CD4-positive, alpha-beta T cell treated with Interferon gamma for 1 hour (primary cell): Measurements from ENCODE around the gene BTBD16.
A peak's percentile ranks its signal among the peaks of the same experiment; 100 is the strongest.

ENCODE experiments used
- DNase-seq: peaks from one replicate; pipeline ENCODE4 v3.0.0-alpha.2; 2020

Gene BTBD16

DNA sequence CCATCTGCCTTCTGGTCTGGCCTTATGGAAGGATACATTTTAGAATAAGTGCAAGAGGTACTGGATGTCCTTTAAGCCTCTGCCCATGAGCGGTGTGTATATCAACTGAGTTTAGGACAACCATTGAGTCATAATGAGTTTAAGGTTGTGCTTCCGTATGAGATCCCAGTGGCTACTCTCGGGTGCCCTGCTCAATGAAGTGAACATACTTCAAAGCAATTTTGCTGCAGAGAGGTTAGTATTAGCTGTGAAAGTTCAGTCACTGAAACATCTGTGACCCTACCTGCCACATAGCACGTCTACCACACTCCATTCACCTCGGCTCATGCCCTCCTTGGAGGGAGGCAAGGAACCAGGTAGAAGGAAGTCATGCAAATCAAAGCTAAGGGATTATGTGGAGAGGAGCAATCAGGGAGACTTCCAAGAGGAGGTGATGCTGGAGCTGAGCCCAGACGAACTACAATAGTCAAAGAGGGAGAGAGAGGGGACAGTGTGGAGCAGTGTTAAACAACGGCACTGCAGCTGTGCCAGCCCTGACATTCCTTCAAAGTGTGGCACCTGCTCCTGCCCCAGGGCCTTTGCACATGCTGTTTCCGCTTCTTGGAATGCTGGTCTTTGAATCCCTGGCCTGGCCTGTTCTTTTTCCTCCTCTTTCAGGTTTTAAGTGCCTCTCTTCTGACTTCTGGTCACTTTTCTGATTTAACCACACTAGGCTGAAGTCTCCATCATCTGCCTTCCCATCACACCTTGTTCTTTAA is 25.4 kb downstream of the BTBD16 start:
- no peak for DNase-seq

DNA sequence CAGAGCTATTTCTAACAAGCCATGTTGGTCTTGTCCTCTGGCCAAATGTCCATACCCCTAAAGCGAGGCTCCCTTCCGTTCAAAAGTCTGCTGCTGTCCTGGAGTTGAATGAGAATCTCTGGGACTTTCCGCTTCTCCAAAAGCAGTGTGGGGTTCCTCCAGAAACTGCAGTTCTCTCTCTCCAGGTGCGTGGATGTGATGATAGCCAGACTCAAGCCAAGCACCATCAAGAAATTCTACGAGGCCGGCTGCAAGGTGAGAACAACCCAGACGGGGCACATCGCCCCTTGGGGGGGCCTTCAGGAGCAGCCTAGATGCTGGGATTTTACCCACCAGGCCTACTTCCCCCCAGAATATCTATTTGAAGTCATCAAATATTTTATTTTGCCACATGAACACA is 26.5 kb downstream of the BTBD16 start:
- DNase-seq: no peak

DNA sequence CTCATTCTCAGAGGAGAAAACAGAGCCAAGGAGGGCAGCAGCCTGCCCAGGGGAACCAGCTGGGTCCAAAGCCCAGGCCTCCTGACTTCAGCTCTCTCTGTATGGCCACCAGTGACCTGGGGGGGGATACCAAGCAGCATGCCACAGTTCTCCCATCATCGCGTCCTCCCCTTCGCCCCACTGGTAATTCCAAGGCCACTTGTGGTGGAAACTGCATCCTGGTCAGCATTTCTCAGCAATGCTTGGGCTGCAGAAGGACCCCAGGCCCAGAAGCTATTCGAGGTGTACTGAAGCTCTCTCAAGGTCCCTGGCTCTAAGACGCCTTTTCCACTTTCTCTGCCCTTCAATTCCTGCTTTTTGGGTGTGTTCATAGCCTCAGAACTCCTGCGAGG is 27.1 kb downstream of the BTBD16 start:
- DNase-seq: no peak

DNA sequence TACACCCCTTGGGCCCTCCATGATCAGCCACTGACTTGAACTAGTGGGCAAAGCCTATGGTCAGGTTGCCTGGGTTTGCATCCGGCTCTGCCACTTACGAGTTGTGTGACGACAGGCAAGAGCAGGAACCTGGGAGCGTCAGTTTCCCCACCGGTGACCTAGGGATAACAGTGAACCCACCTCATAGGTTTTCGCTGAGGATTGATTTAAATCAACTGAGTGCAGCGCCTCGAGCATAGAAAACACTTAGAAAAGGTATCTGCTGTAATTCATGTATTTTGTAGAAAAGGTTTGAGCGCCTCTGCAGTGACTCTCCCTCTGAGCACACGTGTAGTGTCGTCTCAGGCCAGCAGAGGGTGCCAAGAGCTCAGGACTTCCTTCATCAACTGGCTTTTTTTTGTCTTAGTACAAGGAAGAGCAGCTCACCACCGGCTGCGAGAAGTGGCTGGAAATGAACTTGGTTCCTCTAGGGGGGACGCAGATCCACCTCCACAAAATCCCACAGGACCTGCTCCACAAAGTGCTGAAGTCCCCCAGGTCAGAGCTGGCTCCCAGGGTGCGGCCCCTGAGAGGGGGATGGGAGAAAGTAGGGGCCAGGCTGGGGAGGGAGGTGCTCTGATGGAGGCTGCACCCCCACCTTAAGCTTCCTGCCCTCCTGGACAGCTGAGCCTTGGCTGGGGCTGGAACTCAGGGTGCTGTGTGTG is 27.7 kb downstream of the BTBD16 start:
- DNase-seq: peak; percentile 46

DNA sequence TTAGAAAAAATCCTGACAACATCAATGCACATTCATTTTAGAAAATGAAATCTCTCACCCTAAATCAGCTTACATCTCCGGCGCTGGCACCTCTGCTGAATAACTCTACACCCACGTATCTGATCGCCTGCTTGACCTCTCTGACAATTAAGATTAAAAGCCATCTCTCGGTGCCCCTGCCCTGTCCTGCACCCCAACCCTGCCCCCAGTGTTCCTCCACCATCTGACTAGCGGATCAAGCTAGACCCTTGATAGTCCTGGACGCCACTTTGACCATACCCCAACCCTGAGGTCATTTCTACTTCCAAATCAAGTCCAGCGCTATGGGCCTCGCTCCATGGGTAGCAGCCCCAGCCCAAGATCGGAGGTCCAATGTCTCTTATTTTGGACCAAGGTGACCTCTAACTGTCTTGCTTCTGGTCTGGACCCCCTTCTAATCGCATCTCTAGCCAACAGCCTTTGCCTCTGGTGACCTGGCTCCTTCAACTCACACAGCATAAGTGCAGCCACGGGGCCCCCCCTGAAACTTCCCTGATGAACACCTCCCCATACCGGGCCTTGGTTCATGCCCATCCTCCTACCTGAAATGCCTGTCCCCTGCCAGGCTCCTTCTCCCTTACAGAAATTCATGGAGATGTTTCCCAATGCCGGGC is 28.5 kb downstream of the BTBD16 start:
- DNase-seq: no peak

DNA sequence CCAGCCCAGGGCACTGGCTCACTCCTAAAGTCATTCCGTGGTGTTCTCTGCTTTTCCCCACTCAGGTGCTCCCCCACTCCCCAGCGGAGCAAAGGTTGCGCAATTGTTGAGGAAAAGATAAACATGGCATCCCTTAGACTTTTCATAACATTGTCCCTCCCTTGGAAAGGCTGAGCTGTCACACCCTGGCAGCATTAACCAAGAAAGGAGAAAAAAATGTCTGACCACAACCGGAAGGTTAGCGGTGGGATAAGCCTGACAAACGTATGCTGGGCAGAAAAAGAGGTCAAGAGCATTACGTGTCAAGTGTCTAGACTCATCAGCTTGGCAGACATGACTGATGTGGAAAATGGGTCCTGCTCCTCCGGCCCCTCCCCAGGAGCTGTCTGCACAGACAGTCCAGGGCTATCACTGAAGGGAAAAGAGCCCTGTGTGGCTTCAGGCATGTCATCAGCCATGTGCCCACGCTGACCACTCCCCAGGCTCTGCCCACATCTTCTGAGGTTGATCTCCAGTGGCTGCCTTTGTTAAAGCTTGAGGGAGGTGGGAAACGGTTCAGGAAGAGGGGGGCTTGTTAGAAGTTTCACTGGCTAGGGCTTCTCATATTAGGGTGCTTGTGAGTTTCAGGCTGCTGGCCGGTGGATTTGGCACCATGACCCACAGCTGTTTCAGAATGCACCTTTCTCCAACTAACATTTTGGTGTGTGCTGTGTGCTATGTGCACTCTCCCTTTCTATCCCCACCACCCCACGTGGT is 30.1 kb downstream of the BTBD16 start:
- no peak for DNase-seq

DNA sequence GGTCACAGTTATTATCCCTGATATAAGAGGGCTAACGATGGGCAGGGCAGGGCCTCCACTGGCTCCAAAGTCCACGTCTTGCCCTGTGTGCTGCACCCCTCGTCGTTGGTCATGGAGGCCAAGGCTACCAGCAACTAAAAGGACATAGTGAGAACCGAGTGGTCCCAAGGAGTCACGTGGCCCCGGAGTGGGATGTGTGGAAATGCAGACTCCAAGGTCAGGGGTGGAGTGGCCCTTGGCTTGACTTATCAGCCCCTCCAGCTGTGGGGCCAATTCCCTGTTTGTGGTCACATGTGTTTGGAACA is 30.7 kb downstream of the BTBD16 start:
- no peak for DNase-seq

DNA sequence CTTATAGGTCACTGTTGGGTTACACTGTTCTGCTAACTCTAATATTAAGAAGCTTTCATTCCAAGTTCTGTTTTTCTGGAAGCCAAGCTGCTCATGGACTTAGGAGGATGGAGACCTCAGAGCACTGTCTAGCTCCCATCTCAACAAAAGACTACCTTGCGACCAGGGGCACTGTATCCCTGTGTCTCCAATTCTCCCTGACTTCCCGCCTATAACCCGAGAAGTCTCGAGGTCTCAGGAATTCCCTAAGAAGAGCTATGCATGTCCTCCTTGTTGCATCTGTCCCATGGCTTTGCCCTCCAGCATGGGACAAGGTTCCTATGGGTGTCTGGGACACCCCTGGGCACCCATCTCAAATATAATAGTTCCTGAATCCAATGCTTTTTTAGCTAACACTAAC is 31.2 kb downstream of the BTBD16 start:
- no peak for DNase-seq

DNA sequence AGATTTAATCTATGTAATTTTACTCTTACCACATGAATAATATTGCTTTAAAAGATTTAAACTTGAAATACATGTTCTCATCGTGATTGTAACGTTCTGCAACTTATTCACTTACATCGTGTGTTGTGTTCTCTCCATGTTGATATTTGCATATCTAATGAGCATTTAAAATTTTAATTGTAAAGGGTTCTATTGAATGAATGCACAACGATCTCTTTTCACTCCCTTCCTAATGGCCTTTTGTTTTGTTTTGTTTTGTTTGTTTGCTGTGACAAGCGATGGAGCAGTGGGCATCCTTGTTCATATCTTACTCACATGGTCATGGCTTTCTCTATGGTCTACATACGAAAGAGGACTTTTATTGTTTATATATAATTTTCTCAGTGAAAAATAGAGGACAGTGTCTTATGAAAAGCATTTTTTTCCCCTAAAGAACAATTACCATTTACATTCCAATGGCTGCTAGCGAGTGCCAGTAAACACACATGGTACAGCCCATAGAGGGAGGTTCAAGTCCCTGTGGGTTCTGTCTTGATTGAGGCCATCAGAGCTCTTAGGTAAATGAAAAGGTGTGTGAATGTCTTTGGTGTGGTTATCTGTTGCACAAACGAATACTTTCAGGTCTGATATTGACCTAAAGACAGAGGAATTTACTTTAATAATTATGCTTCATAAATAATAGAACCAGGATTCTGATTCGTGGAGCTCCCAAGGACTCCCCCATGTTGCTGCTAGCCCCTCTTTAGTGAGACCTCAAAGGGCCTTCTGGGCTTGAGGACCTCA is 32.4 kb downstream of the BTBD16 start:
- DNase-seq: no peak

DNA sequence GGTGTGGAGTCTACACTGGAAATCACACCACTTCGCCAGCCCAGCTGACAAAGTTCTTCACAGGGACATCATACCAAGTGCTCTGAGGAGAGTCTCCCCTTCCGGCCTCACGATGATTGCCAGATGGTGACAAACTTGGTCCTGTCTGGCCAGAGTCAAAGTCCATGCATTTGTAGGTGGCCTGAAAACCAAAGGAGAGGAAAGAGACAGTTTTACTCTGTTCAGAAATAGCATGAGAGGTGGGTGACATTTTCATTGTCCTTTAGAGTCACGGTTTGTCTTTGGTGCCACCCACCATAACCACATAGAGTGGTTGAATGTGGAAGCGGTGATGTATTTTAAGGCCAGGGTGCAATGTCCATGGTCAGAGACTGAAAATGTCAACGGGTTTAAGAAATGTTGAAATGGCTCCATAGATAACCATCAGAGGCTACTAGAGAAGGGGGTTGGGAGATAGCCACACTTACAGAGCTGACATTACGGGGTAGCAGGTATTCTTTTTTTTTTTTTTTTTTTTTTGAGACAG is 33.0 kb downstream of the BTBD16 start:
- DNase-seq: no peak

DNA sequence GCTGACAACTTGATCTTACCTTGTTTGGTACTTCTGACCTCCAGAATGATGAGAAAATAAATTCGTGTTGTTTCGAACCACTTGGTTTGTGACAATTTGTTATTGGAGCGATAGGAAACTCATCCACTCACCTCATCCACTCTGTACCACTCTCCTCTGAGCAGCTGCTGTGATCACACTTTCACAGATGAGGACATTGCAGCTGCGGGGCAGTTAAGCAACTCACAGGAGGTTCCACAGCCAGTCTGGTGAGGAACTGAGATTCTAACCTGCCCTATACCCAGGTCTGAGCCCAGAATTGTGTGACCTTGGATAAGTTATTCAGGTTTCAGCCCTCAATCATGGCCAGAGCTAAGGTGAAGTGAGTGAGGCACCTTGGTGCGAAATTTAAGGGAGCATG is 35.2 kb downstream of the BTBD16 start:
- DNase-seq: no peak

DNA sequence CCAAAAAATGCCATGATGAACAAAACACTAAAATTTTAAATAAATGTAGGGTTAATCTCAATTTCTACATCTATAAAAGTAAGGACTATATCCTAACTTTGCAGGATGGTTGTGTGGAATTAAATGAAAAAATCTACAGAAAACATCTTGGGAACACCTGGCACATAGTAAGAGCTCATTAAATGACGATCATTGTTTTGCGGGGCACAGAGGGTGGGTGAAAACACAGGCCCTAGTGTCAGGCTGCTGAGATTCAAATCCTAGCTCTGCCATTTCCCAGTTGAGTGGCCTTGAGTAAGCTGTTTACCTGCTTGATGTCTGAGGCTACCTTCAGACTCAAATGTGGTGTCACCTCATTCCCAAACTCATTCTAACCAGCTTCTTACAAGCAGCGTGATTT is 35.6 kb downstream of the BTBD16 start:
- no peak for DNase-seq

DNA sequence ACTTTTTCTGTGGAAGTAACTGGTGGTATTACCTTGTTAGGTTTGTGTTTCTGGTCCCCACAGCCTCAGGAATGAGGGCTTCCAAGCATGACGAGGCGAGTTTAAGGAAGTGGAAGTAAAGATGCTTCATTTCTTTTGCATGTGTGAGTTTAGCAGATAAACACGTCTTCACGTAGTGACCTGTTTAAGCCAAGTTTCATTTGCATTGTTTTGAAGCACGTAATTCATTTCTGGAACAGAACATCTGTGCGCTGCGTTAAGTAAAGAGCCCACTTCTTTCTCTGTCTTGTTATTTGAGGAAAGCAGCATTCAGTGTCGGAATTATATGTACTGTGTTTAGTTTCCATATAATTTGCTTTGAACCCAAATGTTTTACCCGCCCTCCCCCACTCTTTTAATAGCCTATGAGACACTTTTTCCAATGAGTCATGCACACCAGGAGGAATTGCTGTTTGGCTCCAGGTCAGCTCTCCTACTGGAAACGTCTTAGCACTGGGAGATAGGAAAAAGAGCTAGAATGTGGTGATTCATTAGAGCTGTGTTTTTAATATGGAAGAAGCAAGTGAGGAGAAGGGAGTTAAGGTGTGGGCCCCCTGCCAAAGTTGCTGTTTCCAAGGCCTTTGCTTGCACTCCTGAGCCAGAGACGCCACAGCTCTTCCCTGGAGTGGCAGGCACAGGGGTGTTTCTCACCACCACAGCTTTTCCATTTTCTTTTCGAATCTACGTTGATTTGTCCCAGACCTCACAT is 36.7 kb downstream of the BTBD16 start:
- no peak for DNase-seq

DNA sequence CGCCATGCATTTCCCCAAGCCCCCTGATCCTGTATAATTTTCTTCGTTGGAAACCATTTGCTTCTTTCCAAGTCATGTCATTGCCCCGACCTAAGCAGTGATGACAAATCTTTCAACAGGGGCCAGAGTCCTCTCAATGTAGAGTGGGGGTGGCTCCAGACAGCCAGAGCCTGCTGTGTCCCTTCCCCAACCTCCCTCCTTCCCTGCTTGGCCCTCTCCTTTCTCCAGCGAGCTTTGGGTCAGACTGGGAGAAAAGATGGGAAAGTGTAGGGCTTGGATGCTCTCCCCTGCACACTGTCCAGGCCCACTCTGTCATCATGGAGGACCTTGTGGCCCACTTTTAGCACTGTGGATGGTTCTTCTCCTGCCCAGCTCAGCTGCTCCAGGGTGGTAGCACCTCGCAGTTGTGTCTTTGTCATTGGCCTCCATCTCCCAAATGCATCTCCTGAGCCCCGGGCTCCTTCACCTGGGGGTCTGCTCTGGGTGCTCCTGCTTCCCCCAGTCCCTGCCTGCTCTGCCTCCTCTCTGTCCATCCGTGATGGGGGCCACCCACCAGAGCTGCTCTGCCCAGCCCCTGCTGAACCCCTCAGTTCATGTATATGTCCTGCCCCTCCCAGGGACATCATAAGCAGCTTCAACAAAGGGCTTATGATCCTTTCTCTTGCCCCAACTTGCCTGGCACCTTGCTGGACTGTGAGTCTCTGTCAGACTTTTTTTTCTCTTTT is 37.5 kb downstream of the BTBD16 start:
- no peak for DNase-seq

DNA sequence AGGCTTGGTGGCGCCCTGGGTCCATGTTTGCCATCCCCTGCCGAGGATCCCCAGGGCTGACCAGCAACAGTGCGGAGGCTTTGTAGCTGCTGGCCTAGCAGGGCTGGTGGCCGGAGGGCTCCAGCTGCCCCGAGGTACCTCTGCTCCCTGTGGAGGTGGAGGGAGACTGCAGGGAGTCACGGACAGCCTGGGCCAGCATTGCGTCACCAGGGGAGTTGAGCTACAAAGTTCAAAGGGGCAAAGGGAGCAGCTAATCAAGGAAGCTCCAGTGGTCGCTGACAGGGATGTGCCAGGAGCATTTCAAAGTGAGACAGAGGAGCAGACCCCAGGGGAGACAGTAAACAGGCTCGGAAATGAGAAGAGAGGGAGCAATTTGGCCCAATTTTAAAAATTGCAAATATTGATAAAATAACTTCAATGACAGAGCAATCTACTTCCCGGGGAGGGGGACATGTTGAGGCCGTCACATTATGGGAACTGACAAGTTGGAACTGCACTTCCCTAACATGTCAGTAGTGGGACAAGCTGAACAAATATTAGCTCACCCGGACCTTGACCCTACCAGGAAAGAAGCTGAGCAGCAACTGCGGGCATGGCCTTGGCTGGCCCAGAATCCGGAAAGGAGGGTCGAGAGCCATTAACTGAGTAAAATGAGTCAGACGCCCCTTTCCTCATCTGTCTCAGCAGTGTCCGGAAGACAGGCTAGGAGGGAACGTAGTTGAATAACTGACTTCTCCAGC is 39.4 kb downstream of the BTBD16 start:
- no peak for DNase-seq

DNA sequence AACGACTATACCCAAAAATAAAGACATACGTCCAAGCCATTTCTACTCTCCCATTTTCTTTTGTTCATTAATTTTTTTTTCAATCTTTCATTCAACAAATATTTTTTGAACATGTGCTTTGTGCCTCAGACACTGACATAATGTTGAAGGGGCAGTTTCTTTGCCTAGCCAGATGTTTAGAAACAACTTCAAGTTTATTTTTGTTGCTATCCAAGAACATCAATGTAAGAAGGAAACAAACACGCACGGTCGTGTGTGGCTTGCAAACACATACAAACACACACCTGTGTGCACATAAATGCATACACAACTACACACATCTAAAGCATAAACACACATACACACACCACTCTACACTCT is 39.9 kb downstream of the BTBD16 start:
- DNase-seq: no peak

DNA sequence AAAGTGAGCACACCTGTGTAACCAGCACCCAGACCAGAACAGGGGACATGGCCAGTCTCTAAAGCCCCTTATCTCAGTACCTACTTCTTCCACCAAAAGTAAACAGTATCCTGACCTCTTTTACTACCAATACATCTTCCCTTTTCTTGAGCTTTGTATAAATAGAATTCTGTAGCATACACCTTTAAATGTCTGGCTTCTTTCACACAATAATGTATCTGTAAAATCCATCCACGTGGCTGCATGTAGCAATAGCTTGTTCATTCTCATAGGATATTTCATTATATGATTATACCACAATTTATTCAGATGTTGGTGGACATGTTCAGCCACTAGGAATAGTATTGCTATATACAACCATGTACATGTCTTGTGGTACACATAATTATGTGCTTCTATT is 40.6 kb downstream of the BTBD16 start:
- DNase-seq: no peak

DNA sequence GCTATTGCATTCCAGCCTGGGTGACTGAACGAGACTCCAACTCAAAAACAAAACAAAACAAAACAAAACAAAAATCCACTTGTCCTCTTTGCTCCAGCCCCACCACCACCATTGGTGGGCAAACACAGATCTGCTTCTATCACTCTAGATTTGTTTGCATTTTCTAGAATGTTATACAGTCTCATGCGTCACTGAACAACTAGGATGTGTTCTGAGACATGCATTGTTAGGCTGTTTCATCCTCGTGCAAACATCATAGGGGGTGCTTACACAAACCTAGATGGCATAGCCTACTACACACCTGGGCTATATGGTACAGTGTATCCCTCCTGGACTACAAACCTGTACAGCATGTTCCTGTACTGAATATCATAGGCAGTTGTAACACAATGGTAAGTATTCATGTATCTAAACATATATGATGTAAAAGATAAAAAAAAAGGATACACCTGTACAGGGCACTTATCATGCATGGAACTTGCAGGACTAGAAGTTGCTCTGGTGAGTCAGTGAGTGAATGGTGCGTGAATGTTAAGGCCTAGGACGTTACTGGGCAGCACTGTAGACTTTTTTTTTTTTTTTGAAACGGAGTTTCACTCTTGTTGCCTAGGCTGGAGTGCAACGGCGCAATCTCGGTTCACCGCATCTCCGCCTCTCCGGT is 45.3 kb downstream of the BTBD16 start:
- no peak for DNase-seq

DNA sequence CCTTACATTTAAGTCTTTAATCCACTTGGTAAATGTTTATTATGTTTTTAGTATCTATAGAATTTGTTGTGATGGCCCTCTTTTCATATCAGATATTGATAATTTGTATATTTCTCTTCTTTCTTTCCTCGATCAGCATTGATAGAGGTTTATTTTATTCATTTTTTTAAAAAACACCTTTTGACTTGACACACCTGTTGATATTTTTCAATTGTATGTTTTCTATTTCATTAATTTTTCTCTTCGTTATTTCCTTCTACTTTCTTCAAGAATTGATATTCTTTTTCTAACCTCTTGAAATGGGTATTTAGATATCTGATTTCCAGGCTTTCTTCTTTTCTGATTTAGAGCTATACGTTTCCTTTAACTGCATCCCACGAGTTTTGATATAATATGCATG is 50.9 kb downstream of the BTBD16 start:
- no peak for DNase-seq

DNA sequence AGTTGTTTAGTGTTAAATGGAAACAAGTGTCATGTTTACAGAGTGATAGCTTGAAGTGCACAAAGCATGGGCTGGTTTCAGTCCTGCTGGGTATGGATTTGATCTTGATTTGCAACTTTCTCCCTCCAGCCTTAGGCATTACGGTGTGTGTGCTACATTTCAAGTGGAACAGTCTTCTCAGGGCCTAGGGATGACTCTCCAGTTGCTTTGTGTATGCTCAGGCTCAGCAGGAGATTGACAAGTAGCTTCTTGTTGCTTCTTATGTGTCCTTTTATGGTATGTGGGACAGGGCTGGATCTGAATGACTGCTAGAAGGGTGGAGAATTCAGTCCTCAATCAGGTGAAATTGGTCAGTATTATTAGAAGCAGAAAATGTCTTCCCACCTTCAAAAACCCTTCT is 52.1 kb downstream of the BTBD16 start:
- no peak for DNase-seq
